Neuronal stem cell (in vitro differentiated cells): ENCODE results near the gene TBC1D10B.

Source experiments
- DNase-seq: peaks from one replicate; pipeline ENCODE4 v3.0.0-alpha.2; 2013; ENCODE audit warnings: low spot score
- H2AFZ ChIP-seq: one replicate; pipeline ENCODE4 v1.6.1; 2013; ENCODE audit warnings: mild to moderate bottlenecking, low read length, inconsistent platforms
- H2AK5ac ChIP-seq: 2 replicates; pipeline ENCODE4 v1.6.1; 2013; ENCODE audit warnings: low read depth, mild to moderate bottlenecking, inconsistent platforms, low read length, moderate library complexity, mixed read lengths
- H2BK120ac ChIP-seq: 2 replicates; pipeline ENCODE4 v1.6.1; 2013; ENCODE audit warnings: low read depth, mild to moderate bottlenecking, inconsistent platforms, low read length, moderate library complexity, mixed read lengths
- H2BK12ac ChIP-seq: one replicate; pipeline ENCODE4 v1.6.1; 2013; ENCODE audit warnings: low read length, inconsistent platforms
- H2BK15ac ChIP-seq: 2 replicates; pipeline ENCODE4 v1.6.1; 2013; ENCODE audit warnings: mild to moderate bottlenecking, low read length, inconsistent platforms, mixed read lengths
- H2BK5ac ChIP-seq: one replicate; pipeline ENCODE4 v1.6.1; 2013; ENCODE audit warnings: inconsistent platforms, mild to moderate bottlenecking, low read length, moderate library complexity
- H3K14ac ChIP-seq: one replicate; pipeline ENCODE4 v1.6.1; 2013; ENCODE audit warnings: low read length, inconsistent platforms
- H3K18ac ChIP-seq: 2 replicates; pipeline ENCODE4 v1.6.1; 2013; ENCODE audit warnings: low read length, inconsistent platforms
- H3K23ac ChIP-seq: 2 replicates; pipeline ENCODE4 v1.6.1; 2013; ENCODE audit warnings: low read depth, mild to moderate bottlenecking, mixed read lengths, low read length, inconsistent platforms; ENCODE audit not compliant: poor library complexity
- H3K27ac ChIP-seq: replicated peaks from 3 replicates; pipeline ENCODE4 v1.5.1; 2013; ENCODE audit warnings: low read length, inconsistent platforms
- H3K27me3 ChIP-seq, 3 experiments: 2 replicates each; pipeline ENCODE4 v1.6.1; 2013; ENCODE audit warnings: low read length in 3 of 3, mild to moderate bottlenecking in 2 of 3, inconsistent platforms in 1 of 3, low read depth in 1 of 3, mixed read lengths in 1 of 3, moderate library complexity in 1 of 3; ENCODE audit not compliant: control insufficient read depth in 3 of 3, insufficient read depth in 3 of 3
- H3K36me3 ChIP-seq, 2 donors: replicated peaks in 1 of 2; 2 replicates each; pipeline ENCODE4 v1.6.1; 2013; ENCODE audit warnings: low read length in 2 of 2; ENCODE audit not compliant: control insufficient read depth in 2 of 2, insufficient read depth in 2 of 2
- H3K4ac ChIP-seq: 2 replicates; pipeline ENCODE4 v1.6.1; 2013; ENCODE audit warnings: inconsistent platforms, mild to moderate bottlenecking, low read length, moderate library complexity
- H3K4me1 ChIP-seq, 2 donors: 1 replicate in 1 of 2; 2 replicates in 1 of 2; pipeline ENCODE4 v1.6.1; 2013; ENCODE audit warnings: low read length in 2 of 2, low read depth in 1 of 2; ENCODE audit not compliant: control insufficient read depth in 2 of 2, insufficient read depth in 1 of 2
- H3K4me2 ChIP-seq: one replicate; pipeline ENCODE4 v1.6.1; 2013; ENCODE audit warnings: mild to moderate bottlenecking, low read length, inconsistent platforms; ENCODE audit not compliant: insufficient read depth, poor library complexity, severe bottlenecking
- H3K4me3 ChIP-seq, 2 donors: 2 replicates each; pipeline ENCODE4 v1.5.1; 2013; ENCODE audit warnings: low read length in 2 of 2, mild to moderate bottlenecking in 2 of 2, inconsistent platforms in 1 of 2, moderate library complexity in 1 of 2
- H3K79me1 ChIP-seq: one replicate; pipeline ENCODE4 v1.6.1; 2013; ENCODE audit warnings: low read depth, mild to moderate bottlenecking, inconsistent platforms, low read length, moderate library complexity
- H3K9ac ChIP-seq: one replicate; pipeline ENCODE4 v1.6.1; 2013; ENCODE audit warnings: mild to moderate bottlenecking, low read depth, low read length, inconsistent platforms; ENCODE audit not compliant: poor library complexity
- H3K9me3 ChIP-seq, 2 donors: replicated peaks in 1 of 2; 2 replicates each; pipeline versions ENCODE3 to v1.6.1; 2013; ENCODE audit warnings: low read length in 2 of 2, mild to moderate bottlenecking in 2 of 2, inconsistent platforms in 1 of 2, low read depth in 1 of 2, mixed read lengths in 1 of 2, moderate library complexity in 1 of 2; ENCODE audit not compliant: control insufficient read depth in 2 of 2, insufficient read depth in 1 of 2
- H4K8ac ChIP-seq: one replicate; pipeline ENCODE4 v1.6.1; 2013; ENCODE audit warnings: low read depth, mild to moderate bottlenecking, inconsistent platforms, low read length, moderate library complexity
- H4K91ac ChIP-seq: one replicate; pipeline ENCODE4 v1.6.1; 2013; ENCODE audit warnings: low read length, low read depth, mild to moderate bottlenecking, inconsistent platforms; ENCODE audit not compliant: poor library complexity
- WGBS, 2 donors: extraction: QIAGEN DNeasy Blood & Tissue Kit; methylation state at CpG; one replicate each; pipeline ENCODE4 v1.1.7; 2013; ENCODE audit warnings: missing lambda C conversion rate in 2 of 2, mixed read lengths in 1 of 2; ENCODE audit not compliant: insufficient read length in 2 of 2, insufficient replicate concordance in 1 of 2; ENCODE audit errors: extremely low coverage in 2 of 2; 5-methylcytosine and 5-hydroxymethylcytosine counted together

TBC1D10B gene

DNA sequence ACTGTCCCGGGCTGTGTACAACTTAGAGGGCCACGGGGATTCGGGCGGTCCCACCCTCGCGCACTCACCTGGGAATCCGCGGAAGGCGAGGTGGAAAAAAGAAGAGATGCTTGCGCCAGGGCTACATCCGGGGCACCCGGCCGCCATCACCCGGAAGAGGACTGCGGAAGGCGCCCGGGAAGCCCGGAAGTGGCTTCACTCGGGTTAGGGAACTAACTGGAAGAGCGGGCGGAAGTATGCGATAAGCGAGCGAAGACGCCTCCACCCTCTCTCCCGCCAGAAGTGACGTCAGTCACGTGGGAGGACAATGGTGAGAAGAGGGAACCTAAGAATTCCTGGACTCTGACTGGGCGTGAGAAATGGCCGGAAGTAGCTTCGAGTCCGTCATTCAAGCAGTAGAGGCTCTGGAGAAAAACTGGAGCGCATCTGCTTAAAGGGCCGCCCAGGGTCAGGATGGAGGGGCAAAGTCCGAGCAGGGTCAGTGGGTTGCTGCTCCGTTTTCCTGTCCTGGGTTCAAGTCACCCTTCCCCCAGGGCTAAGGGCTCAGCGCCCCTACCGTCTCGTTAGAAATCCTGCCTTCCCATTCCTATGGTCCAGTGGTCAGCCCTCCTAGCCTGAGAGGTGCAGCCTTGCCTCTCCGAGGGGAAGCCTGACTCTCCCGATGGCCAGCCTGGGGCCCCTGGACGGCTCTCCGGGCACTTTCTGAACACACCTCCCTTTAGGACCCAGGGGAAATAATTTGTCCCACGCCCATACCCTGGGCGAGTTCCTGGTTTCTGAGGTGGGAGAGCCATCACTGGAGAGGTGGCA is 14.9 kb downstream of the TBC1D10B start, which contains the start of gene CD2BP2:
CD2BP2 (minus strand) TSS at position 165 of the 810 bp plus-strand sequence. CDS start 627 bp downstream, outside the sequence.
- Histone ChIP-seq H2AK5ac (peak within 1 kb of the TSS; percentile 96), H2BK15ac (peak within 1 kb of the TSS; percentile 93), H2BK120ac (peak within 1 kb of the TSS; percentile 88), H3K9me3 (no peaks in the 10 kb centered on the region), H3K14ac (peak within 1 kb of the TSS; percentile 100), H3K4ac (peak within 1 kb of the TSS; percentile 79), H3K36me3 (peaks cover 39 to 74% of the 10 kb centered on the region in 2 donors), H4K91ac (peak within 1 kb of the TSS; percentile 73), H3K23ac (peak within 1 kb of the TSS; percentile 69), H3K79me1 (peaks cover 14% of the 10 kb centered on the region), H3K4me1 (peaks cover 8 to 10% of the 10 kb centered on the region in 2 donors), H3K18ac (peak within 1 kb of the TSS; percentile 99), H4K8ac (peak within 1 kb of the TSS; percentile 97), H3K4me2 (peak within 1 kb of the TSS; percentile 91), H3K9ac (peak within 1 kb of the TSS; percentile 97), H2BK12ac (no peak within 1 kb of the TSS), H2AFZ (peak within 1 kb of the TSS; percentile 93), H3K27me3 (no peaks in the 10 kb centered on the region), H3K4me3 (peak within 1 kb of the TSS; percentile 86 to 97), H2BK5ac (peak within 1 kb of the TSS; percentile 62), H3K27ac (peak within 1 kb of the TSS; percentile 94)
- peak; percentile 99 for DNase-seq
- WGBS, 2 donors = no CpG with 5 or more reads among the region's 45 CpGs

DNA sequence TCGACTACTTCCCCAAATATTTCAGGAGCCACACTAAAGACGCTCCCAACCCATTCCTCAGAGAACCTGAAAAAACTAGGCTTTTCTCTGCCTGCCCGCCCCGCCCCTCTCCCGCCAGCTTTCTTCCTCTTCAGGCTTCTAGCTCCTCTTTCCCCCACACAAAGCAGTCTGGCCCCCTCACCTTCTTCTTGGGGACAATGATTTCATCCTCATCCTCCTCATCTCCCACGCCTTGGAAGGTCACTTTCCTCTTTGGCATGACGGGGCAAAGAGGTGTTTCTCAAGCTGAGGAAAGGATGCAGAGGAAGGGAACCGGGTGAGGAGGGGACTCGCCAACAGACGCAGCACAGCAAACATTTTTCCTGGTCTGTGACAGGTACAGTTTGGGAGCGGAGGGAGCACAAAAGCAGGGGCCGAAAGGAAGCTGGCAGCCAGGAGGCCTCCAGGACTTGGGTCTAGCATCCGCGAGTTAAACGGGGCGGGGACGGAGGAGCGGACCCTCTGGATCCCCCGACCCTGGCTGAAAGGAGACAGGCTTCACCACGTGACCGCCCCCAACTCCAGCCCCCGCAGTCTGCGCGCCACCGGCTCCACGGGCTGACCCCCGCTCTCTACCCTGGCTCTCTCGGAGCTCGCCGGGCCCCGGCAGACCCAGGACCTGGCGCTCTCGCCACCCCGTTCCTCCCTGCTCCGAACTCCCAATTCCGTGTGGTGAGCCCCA is 15.7 kb downstream of the TBC1D10B start:
- Histone ChIP-seq H2BK5ac (peak overlapping the region; percentile 62), H3K36me3 (peaks cover 42 to 71% of the 10 kb centered on the region in 2 donors), H3K14ac (peak overlapping the region; percentile 47), H2AK5ac (peak overlapping the region; percentile 66), H3K4me1 (peaks cover 8 to 10% of the 10 kb centered on the region in 2 donors), H2BK12ac (no peak overlapping the region), H3K18ac (peak overlapping the region; percentile 98), H2AFZ (peak overlapping the region; percentile 90), H3K79me1 (peaks cover 14% of the 10 kb centered on the region), H4K91ac (no peak overlapping the region), H3K9ac (peak overlapping the region; percentile 94), H2BK15ac (no peak overlapping the region), H3K9me3 (no peaks in the 10 kb centered on the region), H2BK120ac (peak overlapping the region; percentile 88), H3K27ac (peak overlapping the region; percentile 72), H3K4ac (no peak overlapping the region), H3K4me2 (peak overlapping the region; percentile 88), H3K4me3 (peak overlapping the region; percentile 86 to 97), H3K27me3 (no peaks in the 10 kb centered on the region), H3K23ac (peak overlapping the region; percentile 69), H4K8ac (peak overlapping the region; percentile 72)
- WGBS, 2 donors = no CpG with 5 or more reads among the region's 36 CpGs
- DNase-seq = no peak

DNA sequence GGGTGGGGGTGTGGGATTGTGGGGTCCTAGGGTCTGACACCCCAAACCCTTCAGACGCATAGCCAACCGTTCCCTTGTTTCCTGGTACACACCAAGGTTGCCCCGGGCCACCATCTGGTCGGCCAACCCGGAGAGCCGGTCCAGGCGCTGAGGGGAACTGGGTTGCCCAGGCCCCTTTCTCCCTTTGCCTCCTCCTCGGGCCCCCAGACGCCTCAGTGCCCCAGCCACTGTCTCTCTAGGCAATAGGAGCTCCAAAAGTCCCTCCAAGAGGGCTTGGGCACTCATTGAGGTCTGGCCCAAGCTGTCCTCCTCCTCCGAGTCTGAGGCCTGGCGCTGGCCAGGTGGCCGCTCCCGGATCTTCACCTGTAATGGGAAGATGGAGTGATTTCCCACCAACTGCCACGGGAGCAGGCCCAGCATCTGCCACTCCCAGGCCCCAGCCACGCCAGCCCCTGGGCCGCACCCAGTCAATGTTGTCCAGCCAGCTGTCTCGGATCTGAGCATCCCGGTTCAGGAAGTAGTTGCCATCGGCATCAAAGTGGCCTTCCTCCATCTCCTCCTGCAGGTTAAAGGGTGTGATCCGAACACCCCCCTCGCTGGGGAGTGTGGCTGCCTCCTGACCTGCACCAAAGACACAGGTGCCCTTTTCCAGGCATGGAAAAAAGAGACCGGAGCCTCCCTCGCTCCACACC is 16.7 kb downstream of the TBC1D10B start:
- Histone ChIP-seq H3K18ac (no peak overlapping the region), H3K9me3 (no peaks in the 10 kb centered on the region), H2BK12ac (no peak overlapping the region), H3K9ac (no peak overlapping the region), H2BK5ac (no peak overlapping the region), H2AK5ac (peak overlapping the region; percentile 2), H4K91ac (no peak overlapping the region), H3K27ac (no peak overlapping the region), H3K27me3 (no peaks in the 10 kb centered on the region), H2BK15ac (no peak overlapping the region), H3K79me1 (peaks cover 14% of the 10 kb centered on the region), H3K14ac (no peak overlapping the region), H4K8ac (no peak overlapping the region), H3K4ac (no peak overlapping the region), H2BK120ac (no peak overlapping the region), H2AFZ (no peak overlapping the region), H3K4me2 (no peak overlapping the region), H3K36me3 (peaks cover 41 to 61% of the 10 kb centered on the region in 2 donors), H3K23ac (peak overlapping the region; percentile 47), H3K4me1 (peaks cover 8 to 10% of the 10 kb centered on the region in 2 donors), H3K4me3 (peak overlapping the region in 1 of 2 donors; percentile 86)
- WGBS, 2 donors = no CpG with 5 or more reads among the region's 23 CpGs
- DNase-seq = no peak
